SK-N-SH (cell line): ENCODE data around the gene CDH12.

Experiments
- CTCF ChIP-seq: fragments of 200-600 bp; sonication (generic); IDR thresholded peaks from 2 replicates; pipeline ENCODE4 v1.6.1; 2017; ENCODE audit warnings: antibody characterized with exemption, mild to moderate bottlenecking, moderate library complexity
- ELF1 ChIP-seq: IDR thresholded peaks from 2 replicates; pipeline ENCODE4 v1.4.0; 2012
- EP300 ChIP-seq, 2 experiments: IDR thresholded peaks; 2 replicates each; pipeline versions ENCODE4 v1.4.0 to v1.6.1; 2012; ENCODE audit warnings: borderline replicate concordance in 1 of 2, low read depth in 1 of 2, low read length in 1 of 2
- EZH2phosphoT487 ChIP-seq: fragments of 200-600 bp; sonication (generic); IDR thresholded peaks from 2 replicates; pipeline ENCODE4 v1.6.1; 2017; ENCODE audit warnings: low read depth, mixed run types, mild to moderate bottlenecking, antibody characterized with exemption, moderate library complexity, borderline replicate concordance
- FOXJ3 ChIP-seq: sonication (generic); formaldehyde crosslinking; IDR thresholded peaks from 2 replicates; pipeline ENCODE4 v1.5.1; 2020; ENCODE audit warnings: mild to moderate bottlenecking, missing genetic modification reagents
- FOXM1 ChIP-seq: IDR thresholded peaks from 2 replicates; pipeline ENCODE4 v1.4.0; 2012; ENCODE audit warnings: low read depth, mild to moderate bottlenecking
- GABPA ChIP-seq: IDR thresholded peaks from 2 replicates; pipeline ENCODE4 v1.4.0; 2012; ENCODE audit warnings: low read depth, mild to moderate bottlenecking
- NFIC ChIP-seq: IDR thresholded peaks from 2 replicates; pipeline ENCODE4 v1.4.0; 2012; ENCODE audit warnings: borderline replicate concordance
- POLR2AphosphoS5 ChIP-seq: IDR thresholded peaks from 2 replicates; pipeline ENCODE4 v1.6.1; 2012; ENCODE audit warnings: low read depth, low read length
- REST ChIP-seq: IDR thresholded peaks from 2 replicates; pipeline ENCODE4 v1.6.1; 2012; ENCODE audit warnings: mild to moderate bottlenecking, low read depth, low read length, moderate library complexity
- RFX5 ChIP-seq: IDR thresholded peaks from 2 replicates; pipeline ENCODE4 v1.6.1; 2012; ENCODE audit warnings: mild to moderate bottlenecking, improper control_type of control experiment, low read length
- SMC3 ChIP-seq: IDR thresholded peaks from 2 replicates; pipeline ENCODE4 v1.6.1; 2012; ENCODE audit warnings: low read depth, low read length, improper control_type of control experiment
- YY1 ChIP-seq: IDR thresholded peaks from 2 replicates; pipeline ENCODE4 v1.4.0; 2012; ENCODE audit warnings: low read depth, mild to moderate bottlenecking
- TF ChIP-seq, protein P1 (sequence below): fragments of 150-350 bp; IDR thresholded peaks from 2 replicates; pipeline ENCODE4 v1.6.1; 2017; ENCODE audit warnings: antibody characterized with exemption, low read length, low read depth, borderline replicate concordance

DNA sequence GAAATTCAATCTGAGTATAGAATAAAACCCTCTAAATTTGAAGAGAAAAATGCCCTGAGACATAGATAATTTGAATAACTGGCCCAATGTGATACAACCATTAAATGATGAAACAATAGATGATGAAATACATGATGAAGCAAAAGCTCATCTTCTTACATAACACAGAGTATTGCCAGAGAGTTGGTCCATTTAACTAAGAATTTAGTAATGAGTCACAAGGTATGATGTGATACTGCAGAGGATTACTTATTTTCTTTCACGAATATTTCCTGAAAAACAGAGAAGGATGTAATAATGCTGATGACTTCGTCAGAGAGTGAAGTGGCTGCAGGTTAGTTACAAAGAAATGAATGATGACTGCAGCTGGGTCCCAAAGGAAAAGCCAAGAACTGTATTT is 379.3 kb downstream of the CDH12 start:
- TF ChIP-seq POLR2AphosphoS5: no peak
- TF ChIP-seq, protein P1, sequence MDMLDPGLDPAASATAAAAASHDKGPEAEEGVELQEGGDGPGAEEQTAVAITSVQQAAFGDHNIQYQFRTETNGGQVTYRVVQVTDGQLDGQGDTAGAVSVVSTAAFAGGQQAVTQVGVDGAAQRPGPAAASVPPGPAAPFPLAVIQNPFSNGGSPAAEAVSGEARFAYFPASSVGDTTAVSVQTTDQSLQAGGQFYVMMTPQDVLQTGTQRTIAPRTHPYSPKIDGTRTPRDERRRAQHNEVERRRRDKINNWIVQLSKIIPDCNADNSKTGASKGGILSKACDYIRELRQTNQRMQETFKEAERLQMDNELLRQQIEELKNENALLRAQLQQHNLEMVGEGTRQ: no peak
- no peak for TF ChIP-seq CTCF
- TF ChIP-seq FOXJ3 (CRISPR knock-in tag): no peak
- TF ChIP-seq YY1: no peak
- TF ChIP-seq EP300 (IDR thresholded peaks at IDR 0.05; ENCODE audit: borderline replicate concordance in 1 of 2, low read depth in 1 of 2, low read length in 1 of 2): no peak
- no peak for TF ChIP-seq REST
- no peak for TF ChIP-seq GABPA
- TF ChIP-seq RFX5: no peak
- TF ChIP-seq ELF1: no peak
- no peak for TF ChIP-seq EZH2phosphoT487
- no peak for TF ChIP-seq FOXM1
- TF ChIP-seq NFIC: no peak
- TF ChIP-seq SMC3: no peak
